GM21737 (cell line): ENCODE data around the gene DOCK4.

ENCODE experiments used
- ATAC-seq: cut with Tn5 transposase; IDR thresholded peaks from one replicate; pipeline ENCODE4 v1.9.1; 2021; ENCODE audit warnings: mild to moderate bottlenecking, moderate library complexity; ENCODE audit not compliant: unreplicated experiment

Gene DOCK4

GRCh38 chr7:112223310-112223709 lies 17.1 kb upstream of the DOCK4 start:
- no peak for ATAC-seq

- no peak for ATAC-seq
Measured at GRCh38 chr7:112220877-112221434, 14.8 kb upstream of the DOCK4 start.

- no peak for ATAC-seq
Measured at GRCh38 chr7:112215787-112216186, 9.6 kb upstream of the DOCK4 start.

GRCh38 chr7:112214883-112215282 lies 8.7 kb upstream of the DOCK4 start:
- no peak for ATAC-seq

GRCh38 chr7:112214268-112214667 lies 8.1 kb upstream of the DOCK4 start:
- no peak for ATAC-seq

GRCh38 chr7:112213735-112214134 lies 7.5 kb upstream of the DOCK4 start:
- no peak for ATAC-seq

GRCh38 chr7:112212571-112212970 lies 6.4 kb upstream of the DOCK4 start:
- no peak for ATAC-seq

GRCh38 chr7:112211348-112211907 lies 5.2 kb upstream of the DOCK4 start:
- ATAC-seq, result no peak

GRCh38 chr7:112207765-112208164 lies 1.6 kb upstream of the DOCK4 start:
- ATAC-seq, result no peak

GRCh38 chr7:112206991-112207592 lies 893 bp upstream of the DOCK4 start:
- no peak for ATAC-seq

GRCh38 chr7:112205343-112206237 lies 609 bp downstream of the DOCK4 start:
- peak; percentile 9 for ATAC-seq

- no peak for ATAC-seq
Measured at GRCh38 chr7:112204499-112205342, 1.5 kb downstream of the DOCK4 start.

- no peak for ATAC-seq
Measured at GRCh38 chr7:112203365-112203739, 2.8 kb downstream of the DOCK4 start.

- ATAC-seq, result no peak
Measured at GRCh38 chr7:112202816-112203215, 3.4 kb downstream of the DOCK4 start.

GRCh38 chr7:112201839-112202238 lies 4.4 kb downstream of the DOCK4 start:
- ATAC-seq, result no peak

- ATAC-seq, result no peak
Measured at GRCh38 chr7:112201411-112201810, 4.8 kb downstream of the DOCK4 start.

- no peak for ATAC-seq
Measured at GRCh38 chr7:112199672-112200071, 6.5 kb downstream of the DOCK4 start.

- no peak for ATAC-seq
Measured at GRCh38 chr7:112199035-112199655, 7.1 kb downstream of the DOCK4 start.

GRCh38 chr7:112197322-112197721 lies 8.9 kb downstream of the DOCK4 start:
- ATAC-seq, result no peak

GRCh38 chr7:112195717-112196116 lies 10.5 kb downstream of the DOCK4 start:
- no peak for ATAC-seq
